ENCODE results near the gene NKX2-4.
A peak's percentile ranks its signal among the peaks of the same experiment; 100 is the strongest.
"Not testable (repeated sequence)": the region's sequence is repeated elsewhere in the genome, so short reads cannot be mapped to it uniquely, and the experiment has no call there.

The NKX2-4 gene

DNA sequence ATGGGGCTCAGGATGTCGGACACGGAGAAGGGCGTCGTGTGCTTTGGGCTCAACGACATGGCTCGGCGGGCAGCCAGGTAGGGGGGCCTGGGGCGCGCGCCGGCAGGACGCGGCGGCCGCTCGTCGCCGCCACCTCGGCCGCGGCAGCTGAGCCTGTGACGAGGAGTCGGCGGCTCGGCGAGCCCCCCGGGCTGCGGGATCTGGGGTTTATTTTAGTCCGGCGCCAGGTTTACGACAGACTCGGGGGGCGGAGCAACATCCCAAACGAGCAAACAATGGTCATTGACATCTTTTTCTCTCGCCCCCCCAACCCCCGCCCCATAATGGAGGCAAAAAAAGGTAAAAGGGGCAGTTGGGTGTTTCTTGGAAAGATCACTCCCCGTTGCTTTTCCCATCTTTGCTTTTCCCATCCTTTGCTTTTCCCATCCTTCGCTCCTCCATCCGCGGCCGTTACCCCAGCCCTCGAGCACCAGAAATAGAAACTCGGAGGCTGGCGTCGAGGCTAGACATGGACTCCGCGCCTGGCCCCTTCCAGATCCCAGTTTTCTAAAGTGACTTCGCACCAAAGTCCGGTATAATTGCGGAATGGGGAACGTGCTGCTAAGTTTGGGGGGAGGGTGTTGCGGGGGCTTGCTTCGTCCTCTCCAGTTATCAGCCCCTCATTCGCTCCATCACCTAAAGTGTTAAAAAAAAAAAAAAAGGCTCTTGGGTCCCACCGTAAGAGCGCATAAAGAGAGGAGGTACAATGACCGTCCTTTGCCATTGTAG is at the start of gene NKX2-4:
Gene NKX2-4 (minus strand): TSS at position 186 of the 768 bp plus-strand sequence. CDS start 127 bp downstream, at position 59.
- FAIRE-seq (no peak), DNase-seq (ENCODE audit: extremely low spot score, insufficient read length, low read depth) (no peak)

DNA sequence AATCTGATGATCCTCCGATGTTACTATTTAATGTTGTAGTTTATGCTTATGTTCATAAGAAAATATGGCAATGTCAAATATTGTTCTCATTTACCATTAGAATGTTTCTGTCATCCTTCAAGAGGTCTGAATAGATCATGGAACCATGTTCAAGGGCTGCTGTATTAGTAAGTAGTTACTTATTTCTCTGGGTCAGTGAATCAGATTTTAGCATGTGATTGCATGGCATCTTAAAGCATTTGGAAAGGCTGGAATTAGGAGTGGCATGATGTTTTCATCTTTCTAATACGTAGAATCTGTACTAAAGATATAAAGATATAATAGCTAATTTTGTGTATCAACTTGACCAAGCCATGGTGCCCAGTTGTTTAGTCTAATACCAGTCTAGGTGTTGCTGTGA is 40.5 kb upstream of the NKX2-4 start:
- FAIRE-seq (no peak), DNase-seq (ENCODE audit: extremely low spot score, insufficient read length, low read depth) (no peak)

DNA sequence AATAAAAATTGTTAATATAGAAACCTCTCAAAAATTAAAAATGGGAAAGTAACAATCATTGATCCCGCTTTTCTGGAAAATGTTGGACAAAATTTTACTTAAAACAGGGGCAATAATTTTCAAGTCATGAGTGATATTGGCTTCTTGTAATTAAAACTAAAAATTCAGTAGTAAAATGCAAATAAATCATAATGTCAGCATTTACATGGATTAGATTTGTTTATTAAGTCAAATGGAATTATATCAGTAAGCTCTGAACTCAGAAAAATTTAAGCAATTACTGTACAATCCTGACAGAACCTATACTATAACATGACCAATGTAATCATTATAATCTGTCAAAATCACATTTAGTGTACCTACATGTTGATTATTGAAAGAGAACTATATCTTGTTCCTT is 39.9 kb upstream of the NKX2-4 start:
- no peak for DNase-seq (ENCODE audit: extremely low spot score, insufficient read length, low read depth)
- FAIRE-seq = no peak

DNA sequence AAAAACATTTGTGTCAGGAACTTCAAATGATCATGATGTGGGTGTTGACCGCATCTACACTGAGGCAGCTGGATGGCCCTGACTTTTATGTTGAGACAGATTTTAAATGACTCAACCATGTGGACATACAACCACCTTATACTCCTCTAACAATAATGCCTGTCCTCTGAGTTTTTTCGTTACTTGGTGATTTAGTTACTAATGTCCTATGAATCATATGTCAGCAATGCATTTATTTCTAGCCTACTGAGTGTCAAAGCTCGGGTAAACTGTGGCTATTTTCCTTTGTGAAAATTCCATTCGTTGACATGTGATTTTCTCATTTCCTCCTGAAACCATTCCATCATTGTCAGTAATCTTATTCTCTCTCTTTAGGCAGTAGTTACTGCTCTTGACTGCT is 38.9 kb upstream of the NKX2-4 start:
- DNase-seq (ENCODE audit: extremely low spot score, insufficient read length, low read depth) (no peak), FAIRE-seq (peak; percentile 26)

DNA sequence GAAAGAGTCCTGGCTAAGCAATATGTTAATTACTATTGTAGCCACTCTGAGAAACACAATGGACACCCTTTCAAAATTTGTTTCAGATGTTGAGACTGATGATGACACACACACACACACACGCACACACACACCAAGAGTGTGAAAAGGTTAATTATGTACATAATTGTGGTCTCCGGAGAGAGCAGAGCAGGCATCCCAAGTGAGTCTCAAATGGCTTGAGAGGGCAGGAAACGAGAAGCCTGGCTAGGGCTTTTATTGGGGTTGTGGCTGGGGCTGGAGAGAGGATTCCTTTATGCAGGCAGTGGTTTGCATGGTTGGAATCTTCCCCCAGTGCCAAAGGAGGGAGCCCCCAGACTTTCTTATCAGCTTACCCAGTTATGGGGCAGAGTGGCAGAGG is 38.2 kb upstream of the NKX2-4 start:
- DNase-seq (ENCODE audit: extremely low spot score, insufficient read length, low read depth) = no peak
- FAIRE-seq = no peak

DNA sequence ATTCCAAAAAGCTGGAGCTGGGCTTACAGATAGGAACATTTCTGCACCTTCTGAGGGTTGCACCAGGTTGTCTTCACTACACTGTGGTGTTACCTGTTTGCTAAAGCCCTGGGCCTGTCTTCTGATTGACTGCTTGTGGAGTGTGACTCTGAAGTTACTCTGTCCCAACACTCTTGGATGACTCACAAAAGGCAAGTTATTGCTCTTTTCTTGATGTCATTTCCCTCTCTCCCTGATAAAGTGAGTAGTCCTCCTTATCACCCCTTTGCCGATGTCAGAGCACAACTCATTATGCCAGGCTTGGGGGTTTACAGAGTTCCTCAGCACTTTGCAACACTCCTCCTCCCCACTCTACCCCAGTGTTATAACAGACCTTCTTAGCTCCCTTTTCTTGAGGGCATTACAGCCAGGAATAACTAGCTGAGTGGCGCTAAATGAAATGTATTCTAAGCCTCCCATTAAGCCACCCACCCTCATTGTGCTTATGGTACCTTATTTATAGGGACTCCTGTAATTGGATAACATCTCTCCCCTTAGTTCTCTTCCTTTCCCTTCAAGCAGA is 36.1 kb upstream of the NKX2-4 start:
- no peak for FAIRE-seq
- DNase-seq (ENCODE audit: extremely low spot score, insufficient read length, low read depth) = no peak

DNA sequence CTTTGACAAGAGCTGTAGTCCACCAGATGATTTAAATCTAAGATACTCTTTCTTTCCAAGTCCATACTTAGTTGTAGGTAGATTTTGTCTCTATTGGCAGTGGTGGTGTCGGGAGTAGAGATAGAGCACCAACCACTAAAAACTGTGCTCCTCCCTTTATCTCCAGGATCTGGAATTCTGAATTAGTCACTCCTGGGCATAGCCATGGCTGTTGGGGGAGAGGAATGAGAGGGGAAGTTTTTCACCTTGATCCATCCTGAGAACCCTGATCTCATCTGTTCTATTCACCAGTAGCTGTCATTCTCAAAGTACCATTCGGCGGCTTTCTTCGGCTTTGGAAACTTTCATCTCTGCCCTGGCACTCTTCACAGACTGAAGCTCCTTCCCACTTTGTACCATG is 35.6 kb upstream of the NKX2-4 start:
- DNase-seq (ENCODE audit: extremely low spot score, insufficient read length, low read depth) (no peak), FAIRE-seq (no peak)

DNA sequence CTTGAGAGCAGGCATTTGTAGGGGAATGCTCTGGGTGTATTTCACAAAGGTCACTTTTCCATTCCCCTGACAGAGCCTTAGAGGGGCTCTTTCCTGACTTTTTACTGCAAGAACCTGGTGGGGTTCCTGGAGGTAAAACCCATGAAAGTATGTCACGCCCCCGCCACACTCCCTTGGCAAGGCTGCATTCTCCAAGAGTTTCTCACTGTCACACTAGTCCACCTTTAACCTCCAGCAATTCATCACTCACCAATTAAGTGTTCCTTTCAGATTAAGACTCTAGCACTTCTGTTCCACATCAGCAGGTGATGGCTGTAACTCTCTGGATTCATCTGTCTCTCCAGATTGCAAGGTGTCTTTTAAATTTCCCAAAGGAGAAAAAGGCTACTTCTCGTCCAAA is 32.7 kb upstream of the NKX2-4 start:
- DNase-seq (ENCODE audit: extremely low spot score, insufficient read length, low read depth) (no peak), FAIRE-seq (no peak)

DNA sequence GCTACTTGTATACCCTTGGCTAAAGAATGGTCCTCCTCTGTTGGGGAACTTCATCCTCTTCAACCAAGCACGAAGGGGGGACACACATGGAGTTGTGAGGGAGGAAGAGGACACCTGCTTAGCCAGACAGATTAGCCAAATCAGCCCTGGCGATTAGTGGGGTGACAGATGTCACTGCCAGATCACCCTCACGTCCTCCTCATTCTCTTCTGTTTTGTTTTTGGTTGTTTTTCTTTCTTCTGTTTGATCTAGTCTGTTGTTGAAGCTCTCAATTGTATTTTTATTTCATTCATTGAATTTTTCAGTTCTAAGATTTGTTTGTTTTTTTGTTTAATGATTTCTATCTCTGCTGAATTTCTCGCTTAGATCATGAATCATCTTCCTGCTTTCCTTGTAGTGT is 27.5 kb upstream of the NKX2-4 start:
- FAIRE-seq (no peak), DNase-seq (ENCODE audit: extremely low spot score, insufficient read length, low read depth) (no peak)

DNA sequence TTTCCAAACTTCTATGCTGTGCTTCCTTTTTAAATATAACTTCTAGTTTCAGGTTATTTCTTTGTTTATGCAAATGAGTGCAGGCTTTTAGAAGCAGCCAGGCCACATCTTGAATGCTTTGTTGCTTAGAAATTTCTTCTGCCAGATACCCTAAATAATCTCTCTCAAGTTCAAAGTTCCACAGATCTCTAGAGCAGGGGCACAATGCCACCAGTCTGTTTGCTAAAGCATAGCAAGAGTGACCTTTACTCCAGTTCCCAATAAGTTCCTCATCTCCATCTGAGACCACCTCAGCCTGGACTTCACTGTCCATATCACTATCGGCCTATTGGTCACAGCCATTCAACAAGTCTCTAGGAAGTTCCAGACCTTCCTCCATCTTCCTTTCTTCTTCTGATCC is 26.4 kb upstream of the NKX2-4 start:
- not testable (repeated sequence) for DNase-seq (ENCODE audit: extremely low spot score, insufficient read length, low read depth); FAIRE-seq

DNA sequence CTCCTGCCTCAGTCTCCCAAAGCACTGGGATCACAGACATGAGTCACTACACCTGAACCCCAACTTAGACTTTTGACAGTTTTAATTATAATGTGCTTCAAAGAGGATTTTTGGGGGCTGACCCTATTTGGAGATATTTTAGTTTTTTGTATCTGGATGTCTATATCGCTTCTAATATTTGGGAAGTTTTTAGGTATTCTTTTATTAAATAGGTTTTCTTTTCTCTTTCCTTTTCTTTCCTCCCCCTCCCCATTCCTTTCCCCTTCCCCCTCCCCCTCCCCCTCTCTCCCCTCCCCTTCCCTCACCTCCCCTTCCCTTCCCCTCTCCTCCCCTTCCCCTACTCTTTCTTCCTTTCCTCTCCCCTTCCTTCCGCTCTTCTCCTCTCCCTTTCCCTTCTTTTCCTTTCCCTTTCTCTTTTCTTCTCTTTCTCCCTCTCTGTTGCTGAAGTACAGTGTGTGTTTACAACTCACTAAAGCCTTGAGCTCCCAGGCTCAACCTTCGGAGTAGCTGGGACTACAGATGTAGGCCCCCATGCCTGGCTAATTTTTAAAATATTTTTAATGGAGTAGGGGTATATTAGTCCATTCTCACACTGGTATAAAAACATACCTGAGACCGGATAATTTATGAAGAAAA is 24.4 kb upstream of the NKX2-4 start:
- DNase-seq (ENCODE audit: extremely low spot score, insufficient read length, low read depth) (no peak), FAIRE-seq (no peak)

DNA sequence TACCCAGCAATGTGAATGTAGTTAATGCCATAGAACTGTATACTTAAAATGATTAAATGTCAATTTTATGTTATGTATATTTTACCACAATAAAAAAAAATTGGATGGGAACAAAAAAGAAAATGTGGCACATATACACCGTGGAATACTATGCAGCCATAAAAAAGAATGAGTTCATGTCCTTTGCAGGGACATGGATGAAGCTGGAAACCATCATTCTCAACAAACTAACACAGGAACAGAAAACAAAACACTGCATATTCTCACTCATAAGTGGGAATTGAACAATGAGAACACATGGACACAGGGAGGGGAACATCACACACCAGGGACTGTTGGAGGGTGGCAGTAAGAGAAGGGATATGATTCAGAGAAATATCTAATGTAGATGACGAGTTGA is 21.8 kb upstream of the NKX2-4 start:
- not testable (repeated sequence) for DNase-seq (ENCODE audit: extremely low spot score, insufficient read length, low read depth); FAIRE-seq

DNA sequence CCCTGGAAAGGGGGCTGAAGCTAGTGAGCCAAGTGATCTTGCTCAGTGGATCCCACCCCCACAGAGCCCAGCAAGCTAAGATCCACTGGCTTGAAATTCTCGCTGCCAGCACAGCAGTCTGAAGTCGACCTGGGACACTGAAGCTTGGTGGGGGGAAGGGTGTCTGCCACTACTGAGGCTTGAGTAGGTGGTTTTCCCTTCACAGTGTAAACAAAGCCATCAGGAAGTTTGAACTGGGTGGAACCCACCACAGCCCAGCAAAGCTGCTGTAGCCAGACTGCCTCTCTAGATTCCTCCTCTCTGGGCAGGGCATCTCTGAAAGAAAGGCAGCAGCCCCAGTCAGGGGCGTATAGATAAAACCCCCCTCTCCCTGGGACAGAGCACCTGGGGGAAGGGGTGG is 16.7 kb upstream of the NKX2-4 start:
- not testable (repeated sequence) for DNase-seq (ENCODE audit: extremely low spot score, insufficient read length, low read depth); FAIRE-seq

DNA sequence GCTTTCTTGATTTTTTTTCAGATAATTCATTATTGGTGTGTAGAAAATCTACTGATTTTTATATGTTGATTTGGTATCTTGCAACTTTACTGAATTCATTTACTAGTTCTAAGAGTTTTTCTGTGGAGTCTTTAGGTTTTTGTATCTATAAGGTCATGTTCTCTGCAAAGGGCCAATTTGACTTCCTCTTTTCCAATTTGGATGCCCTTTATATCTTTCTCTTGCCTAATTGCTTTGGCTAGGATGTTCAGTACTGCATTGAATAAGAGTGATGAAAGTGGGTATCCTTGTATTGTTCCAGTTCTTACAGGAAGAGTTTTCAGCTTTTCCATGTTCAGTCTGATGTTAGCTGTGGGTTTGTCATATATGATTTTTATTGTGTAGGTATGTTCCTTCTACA is 14.4 kb upstream of the NKX2-4 start:
- no peak for DNase-seq (ENCODE audit: extremely low spot score, insufficient read length, low read depth)
- no peak for FAIRE-seq

DNA sequence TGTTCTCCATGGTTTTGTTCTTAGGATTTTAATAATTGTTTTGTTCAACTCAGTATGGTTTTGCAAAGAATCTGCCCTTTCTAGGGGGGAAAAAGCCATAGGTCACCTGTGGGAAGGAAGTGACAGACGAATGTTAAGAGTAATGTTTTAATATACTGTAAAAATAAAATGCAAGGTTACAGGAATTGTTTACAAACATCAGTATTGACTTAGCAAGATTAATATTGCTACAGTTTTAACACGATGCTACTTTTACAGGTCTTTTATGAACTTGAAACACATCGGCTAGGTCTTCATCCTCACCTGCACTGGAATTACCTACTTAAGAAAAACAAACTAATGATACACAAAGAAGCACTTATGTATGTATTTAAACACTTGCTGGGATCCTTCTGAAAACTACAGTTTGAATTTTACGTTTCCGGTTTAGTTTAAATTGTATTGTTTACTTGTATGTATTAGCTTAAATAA is 1.7 kb upstream of the NKX2-4 start:
- DNase-seq (ENCODE audit: extremely low spot score, insufficient read length, low read depth) (no peak), FAIRE-seq (no peak)

DNA sequence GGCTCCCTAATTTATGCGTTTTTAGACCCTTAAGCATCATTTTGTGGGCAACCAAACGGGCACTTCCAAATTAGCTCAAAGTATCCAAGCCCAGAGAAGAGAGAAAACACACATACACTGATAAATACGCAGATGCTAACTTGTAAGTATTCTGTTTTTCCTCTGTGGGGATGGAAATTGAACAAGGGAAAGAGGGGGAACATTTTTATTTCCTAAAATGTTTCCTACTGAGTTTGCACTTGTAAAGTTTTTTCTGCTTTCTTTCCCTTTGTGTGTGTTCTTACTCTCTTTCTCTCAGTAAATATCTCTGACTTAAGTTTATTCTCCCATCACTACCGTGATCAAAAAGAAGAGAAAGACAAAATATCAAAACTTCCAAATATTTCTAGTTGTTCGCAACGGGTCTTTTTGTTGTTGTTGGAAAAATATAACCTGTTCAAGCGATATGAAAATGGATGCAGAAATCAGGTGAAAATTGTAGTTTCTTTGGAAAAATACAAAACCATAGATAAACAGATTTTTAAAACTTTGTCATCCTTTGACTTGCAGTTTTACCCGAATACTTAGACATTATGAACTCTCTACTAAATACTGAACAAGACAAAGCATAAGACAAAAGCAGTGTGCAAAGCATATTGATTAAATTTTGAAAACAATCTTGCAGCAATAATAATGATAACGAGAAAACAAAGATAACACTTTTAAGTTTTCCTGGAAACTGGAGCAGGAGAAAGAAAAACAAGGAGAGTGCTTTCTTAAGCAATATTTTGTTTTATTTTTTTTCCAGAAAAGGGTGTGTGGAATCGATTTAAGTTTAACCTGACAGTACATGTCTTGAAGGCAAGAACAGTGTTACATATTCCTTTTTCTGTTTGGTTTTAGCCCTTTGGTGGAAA is 1.0 kb upstream of the NKX2-4 start:
- FAIRE-seq (no peak), DNase-seq (ENCODE audit: extremely low spot score, insufficient read length, low read depth) (no peak)

DNA sequence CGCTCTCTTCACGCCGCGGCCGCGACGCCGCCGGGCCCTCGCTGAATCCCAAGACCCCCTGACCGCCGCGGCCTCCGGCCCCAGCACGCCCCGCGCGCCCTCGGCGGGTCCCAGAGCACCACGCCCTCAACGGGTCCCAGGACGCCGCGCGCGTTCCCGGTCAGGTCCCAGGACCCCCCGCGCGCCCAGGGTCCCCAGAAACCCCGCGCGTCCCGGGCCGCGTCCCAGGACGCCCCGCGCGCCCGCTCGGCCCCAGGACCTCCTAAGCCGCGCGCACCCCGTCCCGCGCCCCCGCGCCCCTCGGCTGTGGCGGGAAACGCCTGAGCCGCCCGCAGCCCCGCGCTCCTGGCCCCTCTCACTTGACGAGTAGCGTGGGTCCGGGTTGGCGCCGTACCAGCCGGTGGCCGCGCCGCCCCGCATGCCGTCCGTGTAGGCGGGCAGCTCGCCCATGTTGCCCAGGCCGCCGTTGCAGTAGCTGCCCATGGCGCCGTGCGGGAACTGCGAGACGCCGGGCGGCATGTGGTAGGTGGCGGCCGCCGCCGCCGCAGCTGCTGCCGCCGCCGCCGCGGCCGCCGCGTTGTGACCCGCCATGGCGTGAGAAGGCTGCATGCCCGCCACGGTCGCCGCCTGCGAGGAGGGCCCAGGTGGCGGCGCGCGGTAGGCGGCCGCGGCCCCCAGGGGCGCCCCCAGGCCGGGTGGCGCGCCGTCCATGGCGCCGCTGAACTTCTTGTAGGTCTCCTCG is 556 bp downstream of the NKX2-4 start:
- no peak for DNase-seq (ENCODE audit: extremely low spot score, insufficient read length, low read depth)
- no peak for FAIRE-seq

DNA sequence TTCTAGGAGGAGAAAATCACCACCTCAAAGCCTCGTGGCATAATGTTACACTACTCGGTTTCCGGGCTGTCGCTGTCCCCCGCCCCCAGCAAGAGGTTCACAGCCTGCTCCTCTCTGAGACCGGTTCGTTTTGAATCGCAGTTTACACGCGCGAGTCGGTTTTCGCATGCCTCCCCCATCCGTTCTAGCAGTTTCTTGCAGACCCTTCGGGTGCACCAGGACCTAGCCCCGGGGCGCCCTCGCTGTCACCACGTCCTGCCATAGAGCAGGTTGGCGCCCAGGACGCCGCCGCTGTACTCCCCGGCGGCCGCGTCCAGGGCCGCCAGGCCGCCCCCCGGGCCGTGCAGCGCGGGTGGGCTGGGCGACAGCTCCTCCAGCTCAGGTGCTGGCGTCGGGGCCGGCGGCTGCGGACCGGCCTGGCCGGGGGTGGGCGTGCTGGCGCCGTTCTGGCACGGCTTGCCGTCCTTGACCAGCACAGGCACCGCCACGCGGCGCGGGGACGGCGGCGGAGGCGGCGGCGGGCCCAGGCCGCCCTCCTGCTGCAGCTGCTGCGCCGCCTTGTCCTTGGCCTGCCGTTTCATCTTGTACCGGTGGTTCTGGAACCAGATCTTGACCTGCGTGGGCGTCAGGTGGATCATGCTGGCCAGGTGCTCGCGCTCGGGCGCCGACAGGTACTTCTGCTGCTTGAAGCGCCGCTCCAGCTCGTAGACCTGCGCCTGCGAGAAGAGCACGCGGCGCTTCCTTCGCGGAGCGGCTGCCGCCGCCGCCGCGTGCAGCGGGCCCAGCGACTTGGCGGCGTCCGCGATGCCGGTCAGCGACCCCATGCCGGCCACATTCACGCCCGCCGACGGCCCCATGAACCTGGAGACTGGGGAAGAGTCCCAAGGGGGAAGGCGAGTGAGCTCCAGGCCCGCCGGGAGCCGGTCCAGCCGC is 1.4 kb downstream of the NKX2-4 start:
- DNase-seq (ENCODE audit: extremely low spot score, insufficient read length, low read depth) (no peak), FAIRE-seq (no peak)

Data from GM18507 (cell line).